Left kidney (tissue), 2 donors: ENCODE results near the gene ZNF687. TPM values are rescaled to one million over a fixed set of nuclear protein-coding genes. Genes with fewer than 3 reads are reported as not detected.

Experiments used
- DNase-seq: peaks from one replicate; pipeline ENCODE4 v3.0.0-alpha.2; 2013
- polyA plus RNA-seq: library from polyadenylated mRNA; unstranded; fragments of 120-200 nt; gene quantifications from one replicate; pipeline ENCODE4 v1.2.1, GENCODE V29; 2013; ENCODE audit not compliant: insufficient read length

ZNF687 gene
- polyA plus RNA-seq, 1 donor: 21.2 TPM

DNA sequence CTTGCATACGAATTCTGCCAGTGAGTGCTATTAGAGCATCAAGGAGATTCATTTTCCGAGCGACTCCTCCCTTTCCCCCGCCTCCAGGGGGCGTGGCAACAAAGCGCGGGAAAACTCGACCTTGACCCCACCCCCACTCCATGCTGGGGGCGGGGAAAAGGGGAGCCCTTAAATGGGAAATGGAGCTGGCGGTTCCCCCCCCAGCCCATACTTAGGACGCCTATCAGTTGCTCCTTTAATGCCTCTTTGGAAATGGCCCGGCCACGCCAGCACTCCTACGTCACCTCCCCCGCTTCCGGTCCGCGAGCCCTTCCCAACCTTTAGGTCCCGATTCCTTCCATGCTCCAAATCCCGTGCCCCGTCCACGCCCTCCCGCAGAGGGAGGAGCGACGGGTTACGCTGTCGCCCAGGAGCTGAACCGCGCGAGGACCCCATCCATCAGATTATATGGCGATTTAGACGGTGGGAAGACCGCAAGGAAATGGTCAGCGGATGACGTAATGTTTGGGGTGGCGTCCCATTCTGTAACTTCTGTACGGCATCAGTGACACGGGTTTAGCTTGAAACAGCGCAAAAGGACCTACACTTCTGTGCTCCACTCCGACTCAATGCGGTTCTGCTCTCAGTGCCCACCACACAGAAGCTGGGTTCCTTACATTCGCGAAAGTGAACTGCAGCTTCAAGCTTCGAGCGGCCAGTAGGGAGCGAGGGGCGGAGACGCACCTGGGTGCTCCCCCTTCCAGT, 702 bp upstream of the ZNF687 start:
- DNase-seq: peak; percentile 98

DNA sequence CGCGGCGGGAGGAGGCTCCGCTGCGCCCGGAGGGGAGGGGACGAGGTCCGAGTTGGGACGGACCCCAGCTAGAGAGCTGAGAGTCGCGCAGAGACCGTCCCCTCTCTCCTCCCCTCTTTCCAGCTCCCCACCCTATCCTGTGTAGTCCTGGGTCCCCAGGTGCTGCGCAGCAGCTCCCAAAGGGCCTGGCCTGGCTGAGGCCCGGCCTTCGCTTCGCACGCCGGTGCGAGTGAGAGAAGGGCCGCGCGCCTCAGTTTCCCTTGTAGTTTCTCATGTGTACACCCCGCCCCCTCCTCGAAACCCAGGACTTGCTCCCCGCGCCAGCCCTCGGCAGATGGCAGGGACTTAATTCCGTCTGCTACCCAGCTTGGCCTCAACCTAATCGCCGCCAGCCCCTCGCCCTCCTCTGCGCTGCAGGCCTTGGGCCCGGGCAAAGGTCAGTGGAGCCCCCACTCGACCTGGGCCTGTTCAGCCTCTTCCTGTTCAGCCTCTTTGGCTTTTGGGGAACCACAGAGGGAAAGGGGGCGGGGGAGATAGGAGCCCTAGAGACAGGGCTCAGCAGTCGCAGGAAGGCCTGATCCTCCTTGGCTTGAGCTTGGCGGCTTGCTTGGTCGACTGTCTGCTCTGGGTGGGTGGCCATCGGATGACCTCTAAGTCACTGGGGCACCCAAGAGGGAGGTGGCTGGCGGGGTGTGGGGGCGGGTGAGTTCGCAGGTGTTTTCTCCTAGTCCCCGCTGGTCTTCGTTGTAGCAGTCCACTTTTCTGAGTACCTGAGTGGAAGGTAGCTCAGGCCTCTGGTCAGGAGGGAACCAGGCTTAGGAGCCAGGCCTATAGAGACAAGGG, 1.0 kb downstream of the ZNF687 start:
- no peak for DNase-seq

DNA sequence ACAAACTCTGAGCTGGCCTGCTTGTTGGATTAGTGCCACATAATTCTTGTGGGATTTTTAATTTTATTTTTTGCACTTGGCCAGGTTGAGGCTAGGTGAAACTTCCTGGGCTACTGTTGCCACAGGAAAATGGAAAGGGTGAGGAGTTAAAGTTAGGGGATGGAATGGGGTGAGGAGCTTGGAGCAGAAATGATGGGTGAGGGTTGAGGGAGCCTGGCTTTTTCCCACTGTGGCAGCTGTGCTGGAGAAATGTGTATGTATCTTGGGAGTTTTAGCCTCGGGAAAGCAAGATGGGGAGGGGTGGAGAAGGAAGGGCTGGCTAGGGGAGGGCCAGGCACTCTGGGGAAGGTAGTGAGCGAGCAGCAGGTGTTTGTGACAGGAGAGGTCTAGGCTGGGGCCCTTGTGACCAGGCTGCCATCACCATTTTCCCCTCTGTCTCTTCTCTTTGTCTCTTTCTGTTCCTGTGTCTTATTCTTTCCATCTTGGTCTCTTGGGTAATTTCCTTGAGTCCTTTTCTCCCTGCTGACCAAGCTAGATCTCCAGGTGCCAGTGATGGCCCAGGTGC, 2.0 kb downstream of the ZNF687 start:
- no peak for DNase-seq

DNA sequence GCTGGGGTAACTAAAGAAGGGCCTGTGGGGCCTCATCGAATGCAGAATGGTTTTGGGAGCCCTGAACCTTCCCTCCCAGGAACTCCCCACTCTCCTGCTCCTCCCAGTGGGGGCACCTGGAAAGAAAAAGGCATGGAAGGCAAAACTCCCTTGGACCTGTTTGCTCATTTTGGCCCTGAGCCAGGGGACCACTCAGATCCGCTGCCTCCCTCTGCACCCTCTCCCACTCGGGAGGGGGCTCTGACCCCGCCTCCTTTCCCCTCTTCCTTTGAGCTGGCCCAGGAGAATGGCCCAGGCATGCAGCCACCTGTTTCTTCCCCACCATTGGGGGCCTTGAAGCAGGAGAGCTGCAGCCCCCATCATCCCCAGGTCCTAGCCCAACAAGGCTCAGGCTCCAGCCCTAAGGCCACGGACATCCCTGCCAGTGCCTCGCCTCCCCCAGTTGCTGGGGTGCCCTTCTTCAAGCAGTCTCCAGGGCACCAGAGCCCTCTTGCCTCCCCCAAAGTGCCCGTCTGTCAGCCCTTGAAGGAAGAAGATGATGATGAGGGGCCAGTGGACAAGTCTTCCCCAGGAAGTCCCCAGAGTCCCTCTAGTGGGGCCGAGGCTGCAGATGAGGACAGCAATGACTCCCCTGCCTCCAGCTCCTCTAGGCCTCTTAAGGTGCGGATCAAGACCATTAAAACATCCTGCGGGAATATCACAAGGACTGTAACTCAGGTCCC, 4.7 kb downstream of the ZNF687 start:
- no peak for DNase-seq

DNA sequence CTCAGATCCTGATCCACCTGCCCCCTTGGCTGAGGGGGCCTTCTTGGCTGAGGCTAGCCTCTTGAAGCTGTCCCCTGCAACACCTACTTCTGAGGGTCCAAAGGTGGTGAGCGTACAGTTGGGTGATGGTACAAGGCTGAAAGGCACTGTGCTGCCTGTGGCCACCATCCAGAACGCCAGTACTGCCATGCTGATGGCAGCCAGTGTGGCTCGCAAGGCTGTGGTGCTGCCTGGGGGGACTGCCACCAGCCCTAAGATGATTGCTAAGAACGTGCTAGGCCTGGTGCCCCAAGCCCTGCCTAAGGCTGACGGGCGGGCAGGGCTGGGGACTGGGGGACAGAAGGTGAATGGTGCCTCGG, 5.2 kb downstream of the ZNF687 start:
- DNase-seq: no peak

DNA sequence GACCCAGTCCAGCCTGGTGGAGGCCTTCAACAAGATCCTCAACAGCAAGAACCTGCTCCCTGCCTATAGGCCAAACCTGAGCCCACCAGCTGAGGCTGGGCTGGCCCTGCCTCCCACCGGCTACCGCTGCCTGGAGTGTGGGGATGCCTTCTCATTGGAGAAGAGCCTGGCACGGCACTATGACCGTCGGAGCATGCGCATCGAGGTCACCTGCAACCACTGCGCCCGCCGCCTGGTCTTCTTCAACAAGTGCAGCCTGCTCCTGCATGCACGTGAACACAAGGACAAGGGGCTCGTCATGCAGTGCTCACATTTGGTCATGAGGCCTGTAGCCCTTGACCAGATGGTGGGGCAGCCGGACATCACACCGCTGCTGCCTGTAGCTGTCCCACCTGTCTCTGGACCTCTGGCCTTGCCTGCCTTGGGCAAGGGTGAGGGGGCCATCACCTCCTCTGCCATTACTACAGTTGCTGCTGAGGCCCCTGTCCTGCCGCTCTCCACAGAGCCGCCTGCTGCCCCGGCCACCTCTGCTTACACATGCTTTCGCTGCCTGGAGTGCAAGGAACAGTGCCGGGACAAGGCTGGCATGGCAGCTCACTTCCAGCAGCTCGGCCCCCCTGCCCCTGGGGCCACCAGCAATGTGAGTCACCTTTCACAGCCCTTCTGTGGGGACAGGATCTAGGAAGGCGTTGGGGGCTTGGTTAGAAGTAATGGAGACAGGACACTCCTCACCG, 5.8 kb downstream of the ZNF687 start:
- no peak for DNase-seq

DNA sequence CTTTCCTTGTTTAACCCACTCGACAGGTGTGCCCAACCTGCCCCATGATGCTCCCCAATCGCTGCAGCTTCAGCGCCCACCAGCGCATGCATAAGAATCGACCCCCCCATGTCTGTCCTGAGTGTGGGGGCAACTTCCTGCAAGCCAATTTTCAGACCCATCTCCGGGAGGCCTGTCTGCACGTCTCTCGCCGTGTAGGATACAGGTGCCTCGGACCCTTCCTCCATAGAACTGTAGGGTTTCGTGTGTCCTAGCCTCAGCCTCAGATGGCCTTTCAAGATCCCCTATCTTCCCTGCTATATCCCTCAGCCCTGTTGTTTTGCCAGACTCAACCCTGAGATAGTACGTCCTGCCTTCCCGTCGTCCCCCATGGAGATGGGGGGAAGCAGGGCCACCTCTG, 6.4 kb downstream of the ZNF687 start:
- DNase-seq: no peak

DNA sequence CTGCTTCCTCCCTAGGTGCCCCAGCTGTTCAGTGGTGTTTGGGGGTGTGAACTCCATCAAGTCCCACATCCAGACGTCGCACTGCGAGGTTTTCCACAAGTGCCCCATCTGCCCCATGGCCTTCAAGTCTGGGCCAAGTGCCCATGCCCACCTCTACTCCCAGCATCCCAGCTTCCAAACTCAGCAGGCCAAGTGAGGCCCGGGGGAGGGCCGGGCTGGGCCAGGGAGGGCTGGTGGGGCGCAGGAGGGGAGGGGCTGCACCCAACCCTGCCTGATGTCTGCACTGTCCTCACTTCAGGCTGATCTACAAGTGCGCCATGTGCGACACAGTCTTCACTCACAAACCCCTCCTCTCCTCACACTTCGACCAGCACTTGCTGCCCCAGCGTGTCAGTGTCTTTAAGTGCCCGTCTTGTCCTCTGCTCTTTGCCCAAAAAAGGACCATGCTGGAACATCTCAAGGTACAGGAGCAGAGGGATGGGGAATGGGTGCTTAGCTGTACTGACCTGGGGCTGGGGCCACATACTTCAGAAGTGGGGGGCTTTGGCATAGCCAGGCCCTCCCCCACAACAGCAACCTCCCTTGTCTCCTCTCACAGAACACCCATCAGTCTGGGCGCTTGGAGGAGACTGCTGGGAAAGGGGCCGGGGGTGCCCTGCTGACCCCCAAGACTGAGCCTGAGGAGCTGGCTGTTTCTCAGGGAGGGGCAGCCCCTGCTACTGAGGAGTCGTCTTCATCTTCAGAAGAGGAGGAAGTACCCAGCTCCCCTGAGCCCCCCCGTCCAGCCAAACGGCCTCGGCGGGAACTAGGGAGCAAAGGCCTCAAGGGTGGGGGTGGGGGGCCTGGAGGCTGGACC, 7.2 kb downstream of the ZNF687 start:
- no peak for DNase-seq

DNA sequence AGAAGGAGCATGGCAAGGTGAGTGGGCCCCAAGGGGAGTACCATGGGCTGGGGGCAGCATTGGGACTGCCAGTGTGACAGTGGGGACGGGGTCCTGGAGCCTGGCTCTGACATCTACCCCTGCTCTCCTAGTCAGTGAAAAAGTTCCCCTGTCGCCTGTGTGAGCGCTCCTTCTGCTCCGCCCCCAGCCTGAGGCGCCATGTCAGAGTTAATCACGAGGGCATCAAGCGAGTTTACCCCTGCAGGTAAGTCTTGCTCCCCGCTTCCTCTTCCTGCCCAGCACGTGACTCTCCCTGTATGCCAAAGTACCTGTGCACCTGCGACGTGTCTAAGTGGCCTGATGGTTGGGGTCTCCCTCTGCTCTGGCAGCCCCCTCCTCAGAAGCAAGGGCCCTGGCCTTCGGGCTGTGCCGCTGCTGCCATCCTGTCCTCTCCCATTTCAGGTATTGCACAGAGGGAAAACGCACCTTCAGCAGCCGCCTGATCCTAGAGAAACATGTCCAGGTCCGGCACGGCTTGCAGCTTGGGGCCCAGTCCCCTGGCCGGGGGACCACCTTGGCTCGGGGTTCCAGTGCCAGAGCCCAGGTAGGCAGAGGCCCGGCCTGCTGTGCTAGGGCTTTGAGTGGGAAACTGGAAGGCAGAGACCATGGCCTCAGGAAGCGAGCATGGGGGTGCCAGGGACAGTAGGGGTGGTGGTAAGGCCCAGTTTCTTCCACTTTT, 8.1 kb downstream of the ZNF687 start:
- no peak for DNase-seq

DNA sequence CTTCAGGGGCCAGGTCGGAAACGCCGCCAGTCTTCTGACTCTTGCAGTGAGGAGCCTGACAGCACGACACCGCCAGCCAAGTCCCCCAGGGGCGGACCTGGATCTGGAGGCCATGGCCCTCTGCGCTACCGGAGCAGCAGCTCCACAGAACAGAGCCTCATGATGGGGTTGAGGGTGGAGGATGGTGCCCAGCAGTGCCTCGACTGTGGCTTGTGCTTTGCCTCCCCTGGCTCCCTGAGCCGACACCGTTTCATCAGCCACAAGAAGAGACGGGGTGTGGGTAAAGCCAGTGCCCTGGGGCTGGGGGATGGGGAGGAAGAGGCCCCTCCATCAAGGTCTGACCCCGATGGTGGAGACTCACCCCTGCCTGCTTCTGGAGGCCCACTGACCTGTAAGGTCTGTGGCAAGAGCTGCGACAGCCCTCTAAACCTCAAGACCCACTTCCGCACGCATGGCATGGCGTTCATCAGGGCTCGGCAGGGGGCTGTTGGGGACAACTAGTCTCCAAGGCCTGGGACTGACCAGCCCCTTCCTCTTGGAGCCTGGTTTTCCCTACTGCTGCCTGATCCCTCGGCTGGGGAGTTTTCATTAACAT, 8.7 kb downstream of the ZNF687 start:
- DNase-seq: no peak

DNA sequence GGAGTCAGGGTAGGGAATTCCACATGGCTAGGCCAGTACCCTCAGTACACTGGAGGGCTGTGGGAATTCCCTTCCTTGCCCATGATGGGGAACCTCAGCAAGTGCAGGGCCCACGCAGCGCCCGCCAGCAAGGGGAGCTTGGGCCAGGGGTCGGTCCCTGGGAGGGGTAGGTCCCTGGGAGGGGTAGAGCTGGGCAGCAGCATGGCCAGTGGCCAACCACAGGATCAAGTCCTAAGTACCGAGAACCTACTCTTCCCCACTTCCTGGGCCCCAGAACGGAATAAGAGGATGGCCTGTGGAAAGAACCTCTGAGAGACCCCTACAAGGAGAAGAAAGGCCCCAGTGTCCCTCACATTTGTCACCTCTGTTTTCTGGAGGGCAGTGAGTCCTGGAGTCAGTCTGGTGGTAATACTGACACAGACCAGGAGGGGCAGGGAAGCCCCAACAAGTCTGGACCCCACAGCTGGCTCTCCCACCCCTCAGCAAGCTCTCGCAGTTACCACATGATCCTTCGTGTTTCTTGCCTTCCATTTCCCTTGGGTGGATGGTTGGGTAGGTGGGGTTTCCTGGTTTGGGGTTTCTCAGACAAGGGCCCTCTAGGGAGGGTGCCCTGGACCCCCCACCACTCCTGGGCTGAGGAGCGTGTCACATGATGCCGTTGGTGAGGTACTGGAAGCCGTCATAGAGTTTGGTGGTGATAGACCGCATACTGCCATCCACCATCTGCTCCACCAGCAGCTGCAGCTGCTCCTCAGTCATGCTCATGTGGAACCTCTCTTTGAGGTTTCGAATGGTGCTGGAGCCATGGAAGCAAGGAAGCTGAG, 10.3 kb downstream of the ZNF687 start:
- no peak for DNase-seq

DNA sequence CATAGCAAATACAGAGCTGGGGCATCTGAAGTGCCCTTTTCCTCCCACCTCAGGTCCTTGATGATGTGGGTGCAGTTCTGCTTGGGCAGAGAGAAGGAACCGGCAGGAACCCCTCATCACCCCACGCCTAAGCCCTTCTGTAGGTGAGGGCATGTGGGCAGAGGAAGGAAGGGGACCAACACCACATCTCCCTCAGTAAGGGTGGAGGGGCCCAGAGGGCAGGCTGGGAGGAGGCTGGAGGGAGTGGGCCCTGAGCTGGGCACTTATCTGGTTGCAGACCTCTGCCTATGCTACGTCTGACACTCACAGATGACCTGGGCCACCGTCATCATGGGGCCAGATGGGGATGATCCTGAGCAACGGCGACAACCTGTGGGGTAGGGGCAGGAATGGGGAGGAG, 11.0 kb downstream of the ZNF687 start:
- DNase-seq: no peak

DNA sequence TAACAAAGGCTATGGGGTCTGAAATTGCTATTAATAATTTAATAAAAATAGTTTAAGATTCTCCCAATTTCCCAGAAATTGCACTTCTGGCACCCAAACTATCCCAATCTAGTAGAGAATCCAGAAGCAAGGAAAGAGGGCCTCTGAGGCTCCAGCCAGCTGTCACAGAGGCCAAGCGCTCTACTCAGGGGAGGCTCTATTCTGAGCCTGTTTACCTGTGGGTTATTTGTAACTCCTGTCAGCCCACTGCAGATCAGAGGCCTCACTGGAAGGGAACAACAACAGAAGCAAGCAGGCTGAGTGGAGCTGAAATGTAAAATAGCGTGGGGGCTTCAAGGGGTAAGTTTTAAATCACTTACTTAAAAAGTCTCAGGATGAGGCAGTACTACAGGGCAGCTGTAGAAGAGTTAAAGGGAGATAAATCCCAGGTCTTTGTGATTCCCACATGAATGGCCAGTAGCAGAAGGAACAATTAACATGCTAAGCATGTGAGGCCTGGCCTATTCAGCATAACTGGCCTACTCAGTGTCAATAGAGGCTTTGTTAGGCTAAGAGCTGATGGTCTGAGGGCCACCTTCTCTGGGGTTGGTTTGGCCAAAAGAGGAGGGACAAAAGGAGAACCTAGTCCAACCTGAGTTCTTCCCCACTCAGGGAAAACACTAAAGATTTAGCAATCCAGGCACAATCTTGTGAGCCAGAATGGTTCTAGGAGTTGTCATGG, 12.8 kb downstream of the ZNF687 start:
- DNase-seq: no peak

DNA sequence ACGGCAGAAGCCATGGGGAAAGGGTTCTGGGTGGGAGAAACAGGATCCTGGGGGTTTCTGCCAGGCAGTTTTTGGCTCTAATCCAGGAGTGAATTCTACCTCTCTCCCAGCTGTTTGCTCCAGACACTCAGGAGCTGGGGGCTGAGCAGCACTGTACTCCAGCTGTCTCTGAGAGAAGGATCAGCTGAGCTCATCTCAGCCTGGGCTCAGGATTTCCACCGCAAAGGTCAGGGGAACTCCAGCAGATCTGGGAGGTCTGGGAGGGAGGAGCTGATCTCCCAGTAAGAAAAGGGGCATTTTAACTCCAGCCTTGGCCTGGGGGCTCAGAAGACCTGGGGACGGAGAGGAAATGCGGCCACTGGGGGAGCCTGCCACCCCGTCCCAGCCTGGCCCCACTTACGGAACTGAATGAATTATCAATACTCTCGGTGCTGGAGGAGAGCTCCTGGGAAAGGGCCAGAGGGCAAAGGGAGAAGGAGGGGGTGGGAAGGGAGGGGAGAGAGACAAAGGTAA, 27.8 kb downstream of the ZNF687 start:
- peak; percentile 12 for DNase-seq

DNA sequence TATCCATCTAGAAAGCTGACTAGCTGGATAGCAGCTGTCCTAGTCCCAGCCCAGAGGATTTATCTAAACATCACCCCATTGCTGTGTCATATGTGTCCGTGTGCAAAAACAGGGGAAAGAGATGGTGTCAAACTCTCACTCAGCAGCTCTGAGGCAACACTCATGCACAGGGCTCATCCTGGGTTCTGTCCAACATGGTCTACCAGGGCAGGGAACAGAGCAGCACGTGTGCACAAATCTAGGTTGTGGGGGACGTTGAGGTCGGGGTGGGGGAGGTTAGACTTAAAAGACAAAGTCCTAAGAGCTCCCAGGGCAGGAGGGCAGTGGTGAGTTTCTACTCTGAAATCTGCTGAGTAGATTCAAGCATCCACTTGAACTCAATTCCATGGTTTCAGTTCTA, 28.9 kb downstream of the ZNF687 start:
- no peak for DNase-seq

DNA sequence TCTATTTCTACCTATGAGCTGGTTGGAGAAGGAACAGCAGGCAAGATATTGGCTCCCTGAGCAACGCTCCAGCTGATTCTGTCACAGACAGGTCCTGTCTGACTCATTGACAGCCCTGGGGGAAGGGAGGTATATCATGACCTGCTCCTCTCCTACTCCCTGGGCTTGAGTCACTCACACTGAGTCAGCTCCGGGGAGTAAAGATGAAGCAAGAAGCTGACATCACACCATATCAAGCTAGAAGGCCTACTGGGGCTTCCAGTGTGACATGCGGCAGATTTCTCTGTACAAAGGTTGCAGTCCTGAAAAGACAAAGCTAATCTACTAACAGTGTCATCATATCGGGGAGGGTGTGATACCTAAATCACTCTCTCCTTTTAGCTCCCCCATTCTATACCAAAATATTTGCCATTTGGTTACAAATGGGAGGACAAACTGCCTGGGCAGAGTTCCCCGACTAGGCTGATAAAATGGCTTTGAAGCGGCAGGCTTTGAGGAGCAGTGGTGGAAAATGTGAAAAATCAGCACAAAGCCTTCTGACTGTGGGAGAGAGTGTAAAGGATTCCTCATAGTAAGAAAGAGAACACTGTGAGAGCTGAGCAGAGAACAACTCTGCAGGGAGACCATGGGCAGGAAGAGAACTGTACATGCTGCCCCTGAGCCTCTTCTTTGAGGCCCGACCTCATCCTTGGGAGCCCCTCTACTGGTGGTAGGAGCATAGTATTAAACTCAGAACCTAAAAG, 29.7 kb downstream of the ZNF687 start:
- DNase-seq: no peak

DNA sequence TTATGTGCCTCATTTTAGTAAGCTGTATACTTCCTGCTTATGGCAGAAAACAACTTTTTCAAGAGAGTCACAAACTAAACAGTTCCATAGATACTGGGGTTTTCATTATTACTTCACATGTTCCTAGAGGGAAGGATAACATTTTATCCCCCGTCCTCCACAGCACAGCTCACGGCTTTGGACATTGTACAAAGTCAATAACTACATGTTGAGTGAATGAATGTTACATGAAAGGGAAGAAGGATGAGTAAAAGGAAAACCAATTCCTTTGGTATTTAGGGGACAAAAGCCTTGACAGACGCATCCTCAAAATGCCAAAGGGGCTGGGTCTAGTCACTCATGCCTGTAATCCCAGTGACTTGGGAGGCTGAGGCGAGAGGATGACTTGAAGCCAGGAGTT, 30.3 kb downstream of the ZNF687 start:
- DNase-seq: no peak
